Mucosa of gallbladder (tissue), 1 donor: Measurements from ENCODE around the gene PPIF. TPM values are rescaled to one million over a fixed set of nuclear protein-coding genes. Genes with fewer than 3 reads are reported as not detected.

ENCODE experiments used
- DNase-seq: peaks from one replicate; pipeline ENCODE4 v3.0.0-alpha.2; 2020; ENCODE audit warnings: low spot score
- total RNA-seq: library from RNA; stranded (reverse); gene quantifications from one replicate; pipeline ENCODE4 v1.2.1, GENCODE V29; 2021
- donor health status: DM: no; HTN: no; CAD: no.

The PPIF gene
- total RNA-seq, 1 donor from 2014 or later: 49.4 TPM

DNA sequence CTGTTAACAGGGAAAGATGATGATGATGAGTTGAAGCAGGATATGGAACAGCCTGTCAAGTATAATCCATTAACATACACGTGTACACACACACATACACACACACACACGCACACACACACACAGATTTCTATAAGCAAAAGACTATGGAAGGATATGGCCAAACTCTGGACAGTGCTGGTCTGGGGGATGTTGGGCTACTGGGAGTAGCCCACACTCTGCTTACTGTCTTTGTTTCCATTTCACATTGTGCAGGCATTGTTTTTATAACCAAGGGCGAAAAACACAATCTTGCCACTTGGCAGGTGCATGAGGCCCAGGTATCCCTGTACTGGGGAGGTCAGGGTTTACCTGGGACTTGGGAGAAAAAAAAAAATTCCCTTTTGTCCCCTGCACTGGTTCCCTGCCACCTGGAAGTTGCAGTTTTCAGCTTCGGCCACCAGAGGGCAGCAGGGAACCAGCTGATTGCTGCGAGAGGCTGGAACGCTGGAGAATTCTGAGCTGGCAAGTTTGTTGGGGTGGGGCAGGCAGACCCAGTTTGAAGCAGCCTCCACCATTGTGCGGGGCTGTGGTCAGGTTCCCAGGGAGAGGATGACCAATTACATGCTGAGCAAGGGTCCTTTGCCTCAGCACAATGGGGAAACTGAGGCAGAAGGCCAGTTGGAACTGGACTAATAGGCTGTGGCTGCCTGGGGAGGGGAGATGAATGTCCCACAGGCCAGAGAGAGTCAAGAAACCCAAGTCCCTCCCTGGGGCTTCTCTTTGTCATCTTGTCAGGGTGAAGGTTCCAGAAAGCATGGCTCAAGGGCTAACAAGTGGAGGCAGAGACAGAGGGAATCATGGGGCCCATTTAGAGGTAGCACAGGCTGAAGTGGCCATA is 27.3 kb downstream of the PPIF start:
- peak; percentile 80 for DNase-seq

DNA sequence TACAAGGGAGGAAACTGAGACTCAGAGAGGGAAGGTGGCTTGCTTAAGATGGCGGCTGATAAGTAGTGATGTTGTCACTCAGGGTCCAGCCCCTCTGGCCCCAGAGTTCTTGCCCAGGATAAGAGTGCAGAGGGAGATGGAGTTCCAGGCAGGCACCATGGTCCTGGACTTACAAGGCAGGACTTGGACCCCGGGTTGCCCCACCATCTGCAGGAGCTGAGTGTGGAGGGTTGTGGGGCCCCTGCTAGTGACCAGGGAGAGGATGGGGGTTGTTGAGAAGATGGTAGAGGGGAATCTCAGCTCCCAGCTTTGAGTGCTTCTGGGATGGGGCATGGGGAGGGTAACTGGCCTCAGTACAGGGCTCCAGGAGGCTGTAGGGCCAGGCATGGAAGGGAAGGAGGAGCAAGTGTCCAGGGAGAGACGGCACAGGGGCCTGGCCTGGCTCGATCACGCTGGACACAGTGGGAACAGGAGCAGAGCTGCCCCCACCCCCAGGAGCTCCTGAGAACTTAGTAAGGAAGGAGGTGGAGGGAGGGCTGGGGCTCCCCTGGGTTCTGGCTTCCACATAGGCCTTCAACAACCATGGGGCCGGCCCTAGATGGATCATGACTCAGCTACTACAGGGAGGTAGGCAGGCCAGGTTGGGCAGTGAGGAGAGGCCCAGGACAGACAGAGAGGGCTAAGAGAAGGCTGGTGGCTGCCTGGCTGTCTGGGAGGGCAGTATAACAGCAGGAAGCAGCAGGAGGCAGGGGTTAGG is 28.2 kb downstream of the PPIF start:
- DNase-seq: peak; percentile 9

DNA sequence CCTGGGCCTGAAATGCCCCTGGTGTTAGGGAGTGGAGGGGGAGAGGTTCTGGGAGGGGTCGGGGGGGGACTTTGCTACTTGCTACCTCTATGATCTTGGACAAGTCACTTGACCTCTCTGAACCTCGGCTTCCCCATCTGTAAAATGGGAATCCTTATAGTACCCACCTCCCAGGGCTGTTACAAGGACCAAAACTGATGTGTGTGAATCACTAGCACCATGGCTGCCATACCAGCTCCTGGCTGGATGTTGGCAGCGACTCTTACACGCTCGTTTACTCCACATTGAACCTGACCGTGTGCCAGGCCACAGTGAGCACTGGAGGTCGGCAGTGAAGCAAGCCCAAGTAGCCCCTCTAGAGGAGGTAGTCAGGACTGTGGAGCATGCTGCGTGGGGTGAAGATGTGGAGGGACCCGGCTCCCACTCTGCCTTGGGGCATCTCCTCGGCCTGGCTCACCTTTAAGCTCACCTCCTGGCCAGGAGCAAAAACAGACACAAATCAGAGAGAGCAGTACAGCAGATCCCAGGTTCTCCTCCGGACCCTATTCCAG is 28.9 kb downstream of the PPIF start:
- DNase-seq: peak; percentile 4

DNA sequence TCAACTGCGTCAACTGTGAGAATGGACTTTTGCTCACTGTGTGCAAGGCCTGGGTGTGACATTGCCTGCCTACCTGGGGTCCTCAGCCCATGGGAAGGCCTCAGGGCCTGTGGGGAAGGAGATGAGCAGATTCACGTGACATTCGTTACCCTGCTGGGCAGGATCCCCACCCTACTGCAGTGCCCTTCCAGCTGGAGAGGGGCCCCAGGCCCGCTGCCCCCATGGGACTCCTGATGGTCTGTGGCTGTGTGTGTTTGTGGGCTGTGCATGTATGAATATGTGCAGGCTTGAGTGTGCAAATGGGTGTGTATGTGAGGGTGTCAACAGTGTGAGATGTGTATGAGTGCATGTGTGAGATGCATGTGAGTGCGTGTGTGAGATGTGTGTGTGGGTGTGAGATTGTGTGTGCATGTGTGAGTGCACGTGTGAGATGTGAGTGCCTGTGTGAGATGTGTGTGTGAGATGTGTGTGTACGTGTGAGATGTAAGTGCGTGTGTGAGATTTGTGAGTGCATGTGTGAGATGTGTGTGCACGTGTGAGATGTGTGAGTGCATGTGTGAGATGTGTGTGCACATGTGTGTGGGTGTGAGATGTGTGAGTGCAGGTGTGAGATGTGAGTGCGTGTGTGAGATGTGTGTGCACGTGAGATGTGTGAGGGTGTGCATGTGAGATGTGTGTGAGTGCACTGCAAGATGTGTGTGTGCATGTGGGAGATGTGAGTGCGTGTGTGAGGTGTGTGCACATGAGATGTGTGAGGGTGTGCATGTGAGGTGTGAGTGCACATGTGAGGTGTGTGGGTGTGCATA is 29.7 kb downstream of the PPIF start:
- DNase-seq: peak; percentile 7

DNA sequence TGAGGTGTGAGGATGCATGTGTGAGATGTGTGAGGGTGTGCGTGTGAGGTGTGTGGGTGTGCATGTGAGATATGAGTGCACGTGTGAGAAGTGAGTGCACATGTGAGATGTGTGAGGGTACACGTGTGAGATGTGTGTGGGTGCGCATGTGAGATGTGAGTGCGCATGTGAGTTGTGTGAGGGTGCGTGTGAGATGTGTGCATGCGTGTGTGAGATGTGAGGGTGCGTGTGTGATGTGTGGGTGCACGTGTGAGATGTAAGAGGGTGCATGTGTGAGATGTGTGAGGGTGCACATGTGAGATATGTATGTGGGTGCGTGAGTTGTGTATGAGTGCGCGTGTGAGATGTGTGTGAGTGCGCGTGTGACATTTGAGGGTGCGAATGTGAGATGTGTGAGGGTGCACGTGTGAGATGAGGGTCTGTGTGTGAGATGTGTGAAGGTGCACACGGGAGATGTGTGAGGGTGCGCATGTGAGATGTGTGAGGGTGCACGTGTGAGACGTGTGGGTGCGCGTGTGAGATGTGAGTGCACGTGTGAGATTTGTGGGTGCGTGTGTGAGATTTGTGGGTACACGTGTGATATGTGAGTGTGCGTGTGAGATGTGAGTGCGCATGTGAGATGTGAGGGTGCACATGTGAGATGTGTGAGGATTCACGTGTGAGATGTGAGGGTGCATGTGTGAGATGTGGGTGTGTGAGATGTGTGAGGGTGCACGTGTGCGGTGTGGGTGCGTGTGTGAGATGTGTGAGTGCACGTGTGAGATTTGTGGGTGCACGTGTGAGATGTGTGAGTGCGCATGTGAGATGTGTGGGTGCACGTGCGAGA is 30.5 kb downstream of the PPIF start:
- peak; percentile 7 for DNase-seq

DNA sequence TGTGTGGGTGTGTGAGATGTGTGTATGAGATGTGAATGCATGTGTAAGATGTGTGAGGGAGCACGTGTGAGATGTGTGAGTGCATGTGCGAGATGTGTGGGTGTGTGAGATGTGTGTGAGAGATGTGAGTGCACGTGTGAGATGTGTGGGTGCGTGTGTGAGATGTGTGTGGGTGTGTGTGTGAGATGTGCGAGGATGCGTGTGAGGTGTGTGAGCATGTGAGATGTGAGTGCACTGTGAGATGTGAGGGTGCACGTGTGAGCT is 31.0 kb downstream of the PPIF start:
- DNase-seq: no peak

DNA sequence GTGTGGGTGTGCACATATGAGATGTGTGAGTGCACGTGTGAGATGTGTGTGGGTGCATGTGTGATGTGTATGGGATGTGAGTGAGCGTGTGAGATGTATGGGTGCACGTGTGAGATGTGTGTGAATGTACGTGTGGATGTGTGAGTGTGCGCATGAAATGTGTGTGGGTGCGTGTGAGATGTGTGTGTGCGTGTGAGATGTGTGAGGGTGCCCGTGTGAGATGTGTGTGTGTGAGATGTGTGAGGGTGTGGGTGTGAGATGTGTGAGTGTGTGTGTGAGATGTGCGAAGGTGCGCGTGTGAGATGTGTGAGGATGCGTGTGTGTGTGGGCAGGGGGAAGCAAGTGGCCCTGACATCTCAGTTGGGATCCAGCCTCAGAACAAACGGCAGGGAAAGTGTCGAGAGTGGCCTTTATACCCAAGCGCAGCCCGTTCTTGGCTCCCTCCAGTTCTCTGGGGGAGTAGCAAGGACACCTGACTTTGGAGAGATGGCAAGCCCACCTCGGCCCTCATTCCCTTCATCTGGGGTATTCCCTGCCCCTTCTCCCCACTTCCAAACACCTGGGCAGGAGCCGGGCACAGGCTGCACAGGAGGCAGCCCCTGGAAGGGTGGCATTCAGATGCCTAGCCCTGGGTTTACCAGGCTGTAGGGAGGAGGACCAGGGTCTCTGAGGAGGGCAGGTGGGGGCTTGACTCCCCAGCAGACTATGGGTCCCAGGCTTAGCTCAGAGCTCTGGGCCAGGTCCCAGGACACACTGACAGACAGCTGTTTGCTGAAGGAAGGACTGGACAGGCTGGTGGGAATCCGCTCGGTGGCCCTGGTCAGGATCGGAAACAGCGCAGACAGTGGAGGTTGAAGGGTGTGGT is 31.6 kb downstream of the PPIF start:
- peak; percentile 6 for DNase-seq

DNA sequence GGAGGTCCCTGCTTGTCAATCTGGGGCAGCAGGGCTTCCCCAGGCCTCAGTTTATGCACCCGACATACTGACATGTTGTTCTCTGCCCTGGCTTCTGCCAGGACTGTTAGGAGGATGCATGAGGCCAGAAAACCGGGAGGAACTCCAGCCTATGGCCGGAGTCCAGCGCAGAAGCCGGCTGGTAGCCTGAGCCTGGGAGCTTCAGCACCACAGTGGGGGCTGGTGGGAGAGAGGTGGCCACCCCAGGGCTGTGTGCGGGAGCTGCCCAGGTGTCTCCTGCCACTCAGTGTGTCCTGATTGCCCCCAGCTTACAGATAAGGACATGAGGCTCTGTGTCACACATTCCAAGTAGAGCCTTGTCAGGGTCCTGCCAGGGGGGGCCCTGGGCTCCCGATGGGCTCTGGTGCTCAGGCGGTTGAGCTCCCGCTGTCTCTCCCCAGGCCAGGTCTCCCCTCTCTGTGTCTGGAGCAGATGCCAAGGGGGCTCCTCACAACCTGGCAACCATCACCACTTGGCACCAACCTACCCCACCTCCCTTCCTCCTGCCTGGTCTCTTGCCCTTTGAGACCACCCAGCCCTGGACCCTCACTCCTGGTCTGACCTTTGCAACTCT is 32.3 kb downstream of the PPIF start:
- DNase-seq: peak; percentile 25

DNA sequence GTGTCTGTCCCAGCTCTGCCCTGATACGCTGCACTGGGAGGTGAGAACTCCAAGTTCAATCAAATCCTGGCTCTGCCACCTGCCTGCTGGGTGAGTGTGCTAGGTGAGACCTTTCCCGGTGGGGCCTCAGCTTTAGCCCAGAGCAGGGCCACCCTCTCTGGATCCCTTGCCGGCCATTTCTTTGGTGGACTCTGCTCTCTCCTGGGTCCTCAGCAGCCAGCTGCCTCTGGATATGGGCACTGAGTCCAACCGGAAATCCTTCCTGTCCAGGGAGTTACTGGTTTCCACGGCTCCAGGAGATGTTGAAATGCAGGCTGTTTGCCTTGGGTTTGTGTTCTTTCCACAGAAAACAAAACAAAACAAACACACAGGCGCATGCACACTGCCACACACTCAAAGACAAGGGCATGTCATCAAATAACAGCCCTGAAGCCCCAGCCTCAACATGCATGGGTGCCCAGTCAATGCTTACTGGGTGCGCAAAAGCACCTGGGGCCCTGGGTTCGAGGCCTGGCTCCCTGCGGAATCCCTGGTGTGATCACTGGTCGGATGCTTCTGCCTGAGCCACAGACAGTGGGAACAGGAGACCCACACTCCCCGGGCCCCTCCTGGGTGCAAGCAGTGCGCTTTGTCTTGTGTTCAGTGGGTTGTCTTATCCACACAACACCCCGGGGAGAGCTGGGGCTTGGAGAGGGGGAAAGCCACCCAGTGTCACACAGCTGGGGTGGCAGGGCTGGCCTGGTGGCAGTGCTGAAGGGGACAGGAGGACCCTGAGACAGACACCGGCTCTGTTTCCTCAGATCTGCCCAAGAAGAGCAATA is 33.1 kb downstream of the PPIF start:
- DNase-seq: peak; percentile 53

DNA sequence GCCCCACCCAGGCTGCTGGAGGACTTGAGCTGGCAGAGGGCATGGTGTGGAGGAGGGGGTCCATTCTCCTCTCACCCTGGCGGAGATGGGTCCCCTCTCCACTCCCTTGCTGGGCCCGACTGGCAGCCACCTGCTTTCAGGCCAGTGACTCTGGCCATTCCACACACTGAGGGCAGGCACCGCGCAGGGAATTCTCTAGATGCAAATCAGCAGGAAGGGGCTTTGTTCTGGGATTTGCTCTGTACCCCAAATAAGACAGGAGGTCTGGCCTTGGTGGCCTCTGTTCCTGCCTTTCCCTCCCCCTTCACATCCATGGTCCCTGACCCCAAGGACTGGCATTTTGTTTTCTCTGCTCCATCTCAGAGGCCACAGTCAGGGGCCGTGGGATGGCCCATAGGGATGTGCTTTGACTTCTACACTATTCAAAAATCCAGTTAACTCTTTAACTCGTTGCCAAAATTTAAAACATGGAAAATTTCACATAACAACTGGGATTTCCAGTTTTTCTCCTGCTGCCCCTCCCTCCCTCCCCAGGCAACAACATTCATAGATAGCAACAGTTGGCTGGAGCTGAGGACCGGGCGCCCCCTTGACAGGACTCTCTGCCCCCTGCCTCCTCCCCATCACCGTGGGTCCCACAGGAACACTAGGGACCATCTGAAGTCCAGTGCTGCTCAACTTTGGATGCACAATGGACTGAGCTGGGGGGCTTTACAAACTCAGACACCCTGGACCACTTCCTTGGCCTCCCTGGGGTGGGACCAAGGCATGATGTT is 33.9 kb downstream of the PPIF start:
- peak; percentile 9 for DNase-seq

DNA sequence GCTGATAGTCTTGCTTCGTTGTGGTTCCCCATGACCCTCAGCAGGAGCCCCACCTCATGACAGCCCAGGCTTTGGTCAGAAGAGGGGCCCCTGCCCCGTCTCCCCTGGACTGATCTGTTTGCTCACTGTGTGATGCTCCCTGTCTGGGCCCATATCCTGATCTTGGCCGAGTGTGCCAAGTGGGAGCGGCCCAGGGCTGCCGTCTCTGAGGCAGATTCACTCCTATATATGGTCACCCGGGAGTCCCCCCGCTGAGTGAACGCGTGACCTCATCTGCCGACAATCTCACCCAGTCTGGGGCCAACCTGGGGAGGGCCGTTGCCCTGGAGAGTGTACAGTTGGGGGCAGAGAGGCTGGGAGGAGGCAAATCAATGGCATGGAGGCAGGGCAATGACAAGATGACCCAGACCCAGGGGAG is 34.5 kb downstream of the PPIF start:
- DNase-seq: peak; percentile 59

DNA sequence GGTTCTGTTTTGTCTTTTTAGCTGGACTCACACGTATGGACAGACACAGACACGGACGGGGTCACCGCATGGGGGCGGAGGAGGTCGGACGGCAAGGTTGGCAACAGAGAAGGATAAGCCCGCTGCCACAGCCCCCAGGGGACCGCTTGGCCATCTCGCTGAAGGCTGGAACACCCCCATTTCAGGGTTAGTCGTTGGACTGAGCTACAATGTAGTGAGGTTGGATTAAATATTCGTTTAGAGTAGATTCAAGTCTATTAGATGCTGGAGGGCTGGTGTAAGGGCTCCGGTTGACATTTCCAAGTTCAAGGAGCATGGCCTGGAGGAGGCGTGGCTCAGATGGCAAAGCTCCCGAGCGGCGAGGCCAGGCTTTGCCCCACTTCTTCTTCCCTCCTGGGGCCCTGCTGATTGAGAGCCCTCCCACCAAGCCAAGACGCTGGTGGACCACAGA is 35.2 kb downstream of the PPIF start:
- peak; percentile 9 for DNase-seq

DNA sequence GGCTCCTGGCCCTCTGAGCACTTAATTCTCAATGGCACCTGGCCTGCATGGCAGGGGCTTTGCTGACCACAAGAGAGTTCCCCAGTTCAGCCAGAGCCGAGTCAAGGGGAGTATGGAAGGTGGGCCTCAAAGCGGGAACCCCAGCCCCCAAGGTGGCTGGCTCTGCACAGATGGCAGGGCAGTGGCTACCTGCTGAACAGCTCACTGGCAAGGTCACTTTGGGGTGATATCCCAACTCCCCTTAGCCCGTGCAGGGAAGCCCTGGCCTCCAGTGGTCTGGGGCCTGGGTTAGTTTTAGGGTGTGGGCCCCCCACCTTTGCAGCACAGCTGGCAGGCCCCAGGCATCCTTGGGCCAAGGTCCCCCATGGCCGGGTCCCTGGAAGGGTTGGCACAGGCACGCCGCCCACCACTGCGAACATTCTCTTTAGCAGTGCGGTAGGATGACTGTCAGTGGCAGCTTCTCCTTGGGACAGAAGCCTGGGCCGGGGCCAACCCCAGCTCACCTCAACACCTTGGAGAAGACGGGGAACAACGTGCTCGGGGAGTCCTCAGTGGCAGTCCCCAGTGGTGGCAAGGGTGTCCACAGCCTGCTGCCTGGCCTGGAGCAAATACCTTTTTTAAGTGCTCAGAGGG is 36.8 kb downstream of the PPIF start:
- peak; percentile 7 for DNase-seq

DNA sequence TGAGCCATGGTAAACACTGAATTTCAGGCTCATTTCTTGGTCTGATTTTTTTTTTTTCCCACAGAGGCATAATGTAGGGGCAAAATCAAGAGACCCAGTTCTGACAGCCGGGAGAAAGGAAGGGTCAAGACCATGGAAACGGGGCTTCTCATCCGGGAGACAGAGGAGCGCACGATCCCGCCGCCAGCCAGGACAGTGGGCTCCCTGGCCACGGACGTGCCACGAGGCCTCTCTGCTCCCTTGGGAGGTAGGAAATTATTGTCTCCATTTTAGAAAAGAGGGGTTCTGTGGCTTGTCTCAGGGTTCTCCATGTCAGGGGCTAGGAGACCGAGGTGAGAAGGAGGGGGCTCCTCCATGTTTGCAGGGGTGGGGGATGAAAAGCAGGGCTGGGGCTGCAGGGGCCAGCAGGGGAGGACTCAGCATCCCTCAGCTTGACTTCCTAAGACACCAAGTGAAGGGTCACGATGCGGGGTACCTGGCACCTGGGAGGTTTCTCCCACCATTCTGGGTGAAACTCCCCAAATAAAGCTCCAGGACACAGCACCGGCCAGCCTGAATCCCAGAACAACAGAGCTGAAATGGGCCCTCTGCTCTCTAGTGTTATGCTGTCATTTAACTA is 37.6 kb downstream of the PPIF start:
- DNase-seq: peak; percentile 3

DNA sequence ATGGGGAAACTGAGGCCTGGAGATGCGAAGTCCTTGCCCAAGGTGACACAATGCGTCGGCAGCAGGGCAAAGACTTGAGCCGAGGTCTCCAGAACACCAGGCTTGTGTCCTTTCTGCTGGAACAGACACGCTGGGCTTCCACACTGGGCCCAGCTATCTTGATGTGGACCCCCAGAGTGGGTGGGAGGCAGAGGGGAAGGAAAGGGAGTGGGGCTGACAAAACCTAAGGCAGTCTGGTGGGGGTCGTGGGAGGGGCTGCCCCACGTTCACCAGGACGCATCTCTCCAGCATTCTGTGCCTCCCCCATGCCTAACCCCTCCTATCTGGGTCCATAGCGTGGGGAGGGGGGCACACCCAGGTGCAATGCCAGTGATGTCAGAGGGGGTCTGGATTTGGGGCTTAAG is 38.1 kb downstream of the PPIF start:
- DNase-seq: peak; percentile 8

DNA sequence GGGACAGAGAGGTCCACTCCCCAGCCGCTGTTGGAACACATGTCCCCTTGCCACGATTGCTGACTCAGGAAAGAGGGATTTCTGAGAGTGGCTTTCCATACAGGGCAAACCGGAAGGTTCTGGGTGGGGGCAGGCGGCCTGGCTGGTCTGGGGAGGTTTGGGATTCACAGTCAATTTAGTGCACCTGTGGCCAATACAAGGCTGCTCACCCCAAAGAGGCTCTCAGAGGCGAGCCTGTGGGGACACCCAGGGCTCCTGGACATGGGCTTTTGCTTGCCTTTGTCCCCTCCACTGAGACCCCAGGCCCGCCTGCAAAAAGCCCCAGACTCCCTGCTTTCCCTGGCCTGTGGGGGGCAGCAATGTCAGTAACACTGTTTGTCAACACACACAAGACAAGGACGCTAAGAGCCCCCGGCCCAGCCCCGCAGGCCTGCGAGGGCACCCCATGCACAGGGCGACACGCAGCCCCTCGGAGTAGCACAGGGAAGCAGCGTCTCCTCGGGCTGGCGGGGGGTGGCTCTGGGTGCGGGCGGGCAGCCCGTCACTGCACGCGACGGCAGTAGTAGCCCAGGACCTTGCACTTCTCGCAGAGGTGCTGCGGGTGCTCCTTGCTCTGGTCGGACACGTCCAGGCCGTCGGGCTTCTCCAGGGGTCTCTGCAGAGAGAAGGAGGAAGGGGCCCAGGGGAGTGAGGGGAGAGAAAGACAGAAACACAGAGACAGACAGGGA is 38.7 kb downstream of the PPIF start:
- peak; percentile 8 for DNase-seq
